ENCODE measurements around the gene RNASEH2A. TPM values are rescaled to one million over a fixed set of nuclear protein-coding genes. Genes with fewer than 3 reads are reported as not detected.
A peak's percentile ranks its signal among the peaks of the same experiment; 100 is the strongest.

Gene RNASEH2A
- total and polyA plus RNA-seq, 2 of the 13 experiments (the other 11 are each of a cell fraction or from before 2014, with no cell fraction given): 25.1 to 35.8 TPM

DNA sequence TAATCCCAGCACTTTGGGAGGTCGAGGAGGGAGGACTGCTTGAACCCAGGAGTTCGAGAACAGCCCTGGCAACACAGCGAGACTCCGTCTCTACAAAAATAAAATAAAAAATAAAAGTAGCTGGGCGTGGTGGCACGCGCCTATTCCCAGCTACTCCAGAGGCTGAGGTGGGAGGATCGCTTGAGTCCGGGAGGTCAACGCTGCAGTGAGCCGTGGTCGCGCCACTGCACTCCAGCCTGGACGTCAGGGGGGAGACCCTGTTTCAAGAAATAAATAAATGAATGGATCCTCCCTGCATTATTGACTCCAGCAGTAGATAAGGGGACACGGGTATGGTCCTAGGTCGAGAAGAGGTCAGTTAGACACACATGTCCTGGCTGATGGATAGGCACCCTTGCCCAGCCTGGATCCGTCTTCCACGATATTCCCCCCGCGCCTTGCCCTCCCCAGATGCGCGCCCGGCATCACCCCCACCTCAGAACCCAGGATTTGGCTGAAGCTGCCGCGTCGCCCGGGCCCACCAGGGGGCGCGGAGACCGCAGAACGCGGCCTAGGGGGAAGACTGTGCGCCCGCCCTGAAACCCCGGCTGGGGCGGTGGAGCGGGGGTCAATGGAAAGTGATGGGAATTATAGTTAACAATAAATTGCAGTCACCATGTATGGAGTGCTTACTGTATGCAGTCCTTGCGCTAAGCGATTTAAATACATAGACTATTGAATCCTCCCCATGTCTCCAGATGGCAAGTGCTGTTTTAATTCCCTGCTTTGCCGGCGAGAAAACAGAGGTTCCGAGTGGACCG lies 29.0 kb upstream of the RNASEH2A start (continued):
- no peak for TF ChIP-seq ZFP36 (IDR thresholded peaks at IDR 0.05; ENCODE audit: borderline replicate concordance, low read depth, low read length, partially characterized antibody)
- no peak for TF ChIP-seq PCBP1 (IDR thresholded peaks at IDR 0.05; ENCODE audit: borderline replicate concordance, low read depth, low read length)
- TF ChIP-seq, protein P1, sequence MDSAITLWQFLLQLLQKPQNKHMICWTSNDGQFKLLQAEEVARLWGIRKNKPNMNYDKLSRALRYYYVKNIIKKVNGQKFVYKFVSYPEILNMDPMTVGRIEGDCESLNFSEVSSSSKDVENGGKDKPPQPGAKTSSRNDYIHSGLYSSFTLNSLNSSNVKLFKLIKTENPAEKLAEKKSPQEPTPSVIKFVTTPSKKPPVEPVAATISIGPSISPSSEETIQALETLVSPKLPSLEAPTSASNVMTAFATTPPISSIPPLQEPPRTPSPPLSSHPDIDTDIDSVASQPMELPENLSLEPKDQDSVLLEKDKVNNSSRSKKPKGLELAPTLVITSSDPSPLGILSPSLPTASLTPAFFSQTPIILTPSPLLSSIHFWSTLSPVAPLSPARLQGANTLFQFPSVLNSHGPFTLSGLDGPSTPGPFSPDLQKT (CRISPR knock-in tag; IDR thresholded peaks at IDR 0.05; ENCODE audit: borderline replicate concordance): no peak
- TF ChIP-seq, protein P2, sequence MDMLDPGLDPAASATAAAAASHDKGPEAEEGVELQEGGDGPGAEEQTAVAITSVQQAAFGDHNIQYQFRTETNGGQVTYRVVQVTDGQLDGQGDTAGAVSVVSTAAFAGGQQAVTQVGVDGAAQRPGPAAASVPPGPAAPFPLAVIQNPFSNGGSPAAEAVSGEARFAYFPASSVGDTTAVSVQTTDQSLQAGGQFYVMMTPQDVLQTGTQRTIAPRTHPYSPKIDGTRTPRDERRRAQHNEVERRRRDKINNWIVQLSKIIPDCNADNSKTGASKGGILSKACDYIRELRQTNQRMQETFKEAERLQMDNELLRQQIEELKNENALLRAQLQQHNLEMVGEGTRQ (IDR thresholded peaks at IDR 0.05; ENCODE audit: low read depth, low read length): no peak
- TF ChIP-seq, protein P2 (CRISPR knock-in tag; IDR thresholded peaks at IDR 0.05; ENCODE audit: borderline replicate concordance): no peak
- TF ChIP-seq CREB1 (IDR thresholded peaks at IDR 0.05): no peak
- peak; percentile 44; the same call in 1 of the 2 replicates for TF ChIP-seq CREB1 (CRISPR knock-in tag; IDR thresholded peaks at IDR 0.05)
- TF ChIP-seq, protein P3, sequence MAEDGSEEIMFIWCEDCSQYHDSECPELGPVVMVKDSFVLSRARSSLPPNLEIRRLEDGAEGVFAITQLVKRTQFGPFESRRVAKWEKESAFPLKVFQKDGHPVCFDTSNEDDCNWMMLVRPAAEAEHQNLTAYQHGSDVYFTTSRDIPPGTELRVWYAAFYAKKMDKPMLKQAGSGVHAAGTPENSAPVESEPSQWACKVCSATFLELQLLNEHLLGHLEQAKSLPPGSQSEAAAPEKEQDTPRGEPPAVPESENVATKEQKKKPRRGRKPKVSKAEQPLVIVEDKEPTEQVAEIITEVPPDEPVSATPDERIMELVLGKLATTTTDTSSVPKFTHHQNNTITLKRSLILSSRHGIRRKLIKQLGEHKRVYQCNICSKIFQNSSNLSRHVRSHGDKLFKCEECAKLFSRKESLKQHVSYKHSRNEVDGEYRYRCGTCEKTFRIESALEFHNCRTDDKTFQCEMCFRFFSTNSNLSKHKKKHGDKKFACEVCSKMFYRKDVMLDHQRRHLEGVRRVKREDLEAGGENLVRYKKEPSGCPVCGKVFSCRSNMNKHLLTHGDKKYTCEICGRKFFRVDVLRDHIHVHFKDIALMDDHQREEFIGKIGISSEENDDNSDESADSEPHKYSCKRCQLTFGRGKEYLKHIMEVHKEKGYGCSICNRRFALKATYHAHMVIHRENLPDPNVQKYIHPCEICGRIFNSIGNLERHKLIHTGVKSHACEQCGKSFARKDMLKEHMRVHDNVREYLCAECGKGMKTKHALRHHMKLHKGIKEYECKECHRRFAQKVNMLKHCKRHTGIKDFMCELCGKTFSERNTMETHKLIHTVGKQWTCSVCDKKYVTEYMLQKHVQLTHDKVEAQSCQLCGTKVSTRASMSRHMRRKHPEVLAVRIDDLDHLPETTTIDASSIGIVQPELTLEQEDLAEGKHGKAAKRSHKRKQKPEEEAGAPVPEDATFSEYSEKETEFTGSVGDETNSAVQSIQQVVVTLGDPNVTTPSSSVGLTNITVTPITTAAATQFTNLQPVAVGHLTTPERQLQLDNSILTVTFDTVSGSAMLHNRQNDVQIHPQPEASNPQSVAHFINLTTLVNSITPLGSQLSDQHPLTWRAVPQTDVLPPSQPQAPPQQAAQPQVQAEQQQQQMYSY (CRISPR knock-in tag; IDR thresholded peaks at IDR 0.05): peak; percentile 77
- TF ChIP-seq ASH2L (IDR thresholded peaks at IDR 0.05; ENCODE audit: insufficient read length, low read depth, low read length): no peak
- TF ChIP-seq KDM3A (CRISPR knock-in tag; IDR thresholded peaks at IDR 0.05; ENCODE audit: low read depth): no peak
- no peak for TF ChIP-seq ZBTB8A (CRISPR knock-in tag; IDR thresholded peaks at IDR 0.05; ENCODE audit: borderline replicate concordance, low read depth)
- TF ChIP-seq CBX1 (IDR thresholded peaks at IDR 0.05; ENCODE audit: low read depth): no peak
- TF ChIP-seq FOXO4 (CRISPR knock-in tag; conservative IDR thresholded peaks at IDR 0.05): no peak
- no peak for TF ChIP-seq NFIC (IDR thresholded peaks at IDR 0.05; ENCODE audit: low read length)
- TF ChIP-seq MTF1 (CRISPR knock-in tag; IDR thresholded peaks at IDR 0.05): no peak
- no peak for TF ChIP-seq ELF1 (CRISPR knock-in tag; IDR thresholded peaks at IDR 0.05)
- TF ChIP-seq RBFOX2 (IDR thresholded peaks at IDR 0.05; ENCODE audit: low read depth, low read length): 0 out of 2 replicates have a peak, but pooled peaks have one; percentile 7
- no peak for TF ChIP-seq MIER3 (CRISPR knock-in tag; IDR thresholded peaks at IDR 0.05; ENCODE audit: borderline replicate concordance)
- TF ChIP-seq PAWR (CRISPR knock-in tag; IDR thresholded peaks at IDR 0.05; ENCODE audit: borderline replicate concordance): no peak
- TF ChIP-seq ZNF232 (CRISPR knock-in tag; IDR thresholded peaks at IDR 0.05; ENCODE audit: borderline replicate concordance): peak; percentile 37; the same call in 1 of the 2 replicates
- no peak for TF ChIP-seq RFXANK (CRISPR knock-in tag; IDR thresholded peaks at IDR 0.05)
- no peak for TF ChIP-seq ZNF235 (CRISPR knock-in tag; IDR thresholded peaks at IDR 0.05; ENCODE audit: borderline replicate concordance)
